IPS-18a (cell line): ENCODE results near the gene RUFY2.
"Not testable (repeated sequence)": the region's sequence is repeated elsewhere in the genome, so short reads cannot be mapped to it uniquely, and the experiment has no call there.

ENCODE experiments used
- H3K27ac ChIP-seq: one replicate; pipeline ENCODE4 v1.5.1; 2013; ENCODE audit warnings: low read length
- H3K27me3 ChIP-seq: one replicate; pipeline ENCODE4 v1.6.1; 2013; ENCODE audit warnings: mild to moderate bottlenecking, low read length; ENCODE audit not compliant: control insufficient read depth, insufficient read depth
- H3K36me3 ChIP-seq: one replicate; pipeline ENCODE4 v1.6.1; 2013; ENCODE audit warnings: low read depth, low read length; ENCODE audit not compliant: control insufficient read depth
- H3K4me1 ChIP-seq: one replicate; pipeline ENCODE4 v1.6.1; 2013; ENCODE audit warnings: low read depth, low read length; ENCODE audit not compliant: control insufficient read depth
- H3K4me3 ChIP-seq: one replicate; pipeline ENCODE4 v1.5.1; 2013; ENCODE audit warnings: low read length
- H3K9ac ChIP-seq: one replicate; pipeline ENCODE4 v1.6.1; 2013; ENCODE audit warnings: mild to moderate bottlenecking, low read length, moderate library complexity
- H3K9me3 ChIP-seq: one replicate; pipeline ENCODE4 v1.6.1; 2013; ENCODE audit warnings: low read depth, low read length; ENCODE audit not compliant: control insufficient read depth

Gene RUFY2

GRCh38 chr10:68406815-68407548 lies at the start of gene RUFY2:
RUFY2 (minus strand) TSS chr10:68407277; CDS start chr10:68407189, 88 bp downstream.
- no peaks in the 10 kb centered on the region for H3K27me3 ChIP-seq
- no peaks in the 10 kb centered on the region for H3K9me3 ChIP-seq
- peaks cover 10% of the 10 kb centered on the region for H3K4me1 ChIP-seq
- peak within 1 kb of the TSS; percentile 87 for H3K9ac ChIP-seq
- H3K27ac ChIP-seq = peak within 1 kb of the TSS; percentile 67
- no peaks in the 10 kb centered on the region for H3K36me3 ChIP-seq
- peak within 1 kb of the TSS; percentile 80 for H3K4me3 ChIP-seq

GRCh38 chr10:68449698-68450097 lies 42.6 kb upstream of the RUFY2 start:
- not testable (repeated sequence) for H3K27ac ChIP-seq, H3K4me3 ChIP-seq, H3K9ac ChIP-seq, H3K4me1 ChIP-seq, H3K27me3 ChIP-seq, H3K9me3 ChIP-seq
- H3K36me3 ChIP-seq = peaks cover 72% of the 10 kb centered on the region

GRCh38 chr10:68446179-68446578 lies 39.1 kb upstream of the RUFY2 start:
- Histone ChIP-seq H3K27ac (no peak overlapping the region), H3K9ac (no peak overlapping the region), H3K9me3 (no peaks in the 10 kb centered on the region), H3K27me3 (no peaks in the 10 kb centered on the region), H3K4me3 (no peak overlapping the region), H3K36me3 (peaks cover 64% of the 10 kb centered on the region), H3K4me1 (no peaks in the 10 kb centered on the region)

- Histone ChIP-seq H3K4me3 (no peak overlapping the region), H3K27me3 (no peaks in the 10 kb centered on the region), H3K4me1 (no peaks in the 10 kb centered on the region), H3K9ac (no peak overlapping the region), H3K36me3 (peaks cover 46% of the 10 kb centered on the region), H3K27ac (no peak overlapping the region), H3K9me3 (no peaks in the 10 kb centered on the region)
Measured at GRCh38 chr10:68442971-68443370, 35.9 kb upstream of the RUFY2 start.

- H3K9ac ChIP-seq = no peak overlapping the region
- no peaks in the 10 kb centered on the region for H3K9me3 ChIP-seq
- peaks cover 53% of the 10 kb centered on the region for H3K36me3 ChIP-seq
- no peaks in the 10 kb centered on the region for H3K27me3 ChIP-seq
- H3K27ac ChIP-seq = no peak overlapping the region
- no peaks in the 10 kb centered on the region for H3K4me1 ChIP-seq
- H3K4me3 ChIP-seq = no peak overlapping the region
Measured at GRCh38 chr10:68440898-68441297, 33.8 kb upstream of the RUFY2 start.

- Histone ChIP-seq H3K9me3 (no peaks in the 10 kb centered on the region), H3K9ac (no peak overlapping the region), H3K27me3 (no peaks in the 10 kb centered on the region), H3K27ac (no peak overlapping the region), H3K36me3 (peaks cover 56% of the 10 kb centered on the region), H3K4me3 (no peak overlapping the region), H3K4me1 (no peaks in the 10 kb centered on the region)
Measured at GRCh38 chr10:68435803-68436202, 28.7 kb upstream of the RUFY2 start.

GRCh38 chr10:68434657-68435056 lies 27.6 kb upstream of the RUFY2 start:
- Histone ChIP-seq H3K36me3 (peaks cover 61% of the 10 kb centered on the region), H3K4me1 (no peaks in the 10 kb centered on the region), H3K27ac (no peak overlapping the region), H3K4me3 (no peak overlapping the region), H3K9ac (no peak overlapping the region), H3K9me3 (no peaks in the 10 kb centered on the region), H3K27me3 (no peaks in the 10 kb centered on the region)

GRCh38 chr10:68428396-68429104 lies 21.5 kb upstream of the RUFY2 start:
- Histone ChIP-seq H3K27ac (no peak overlapping the region), H3K27me3 (no peaks in the 10 kb centered on the region), H3K9me3 (no peaks in the 10 kb centered on the region), H3K36me3 (peaks cover 61% of the 10 kb centered on the region), H3K9ac (no peak overlapping the region), H3K4me3 (no peak overlapping the region), H3K4me1 (no peaks in the 10 kb centered on the region)

GRCh38 chr10:68424454-68425014 lies 17.5 kb upstream of the RUFY2 start:
- H3K27me3 ChIP-seq = no peaks in the 10 kb centered on the region
- H3K9me3 ChIP-seq = no peaks in the 10 kb centered on the region
- H3K36me3 ChIP-seq = peaks cover 70% of the 10 kb centered on the region
- H3K9ac ChIP-seq = no peak overlapping the region
- H3K4me1 ChIP-seq = no peaks in the 10 kb centered on the region
- no peak overlapping the region for H3K4me3 ChIP-seq
- no peak overlapping the region for H3K27ac ChIP-seq

- no peaks in the 10 kb centered on the region for H3K4me1 ChIP-seq
- H3K36me3 ChIP-seq = peaks cover 70% of the 10 kb centered on the region
- no peak overlapping the region for H3K27ac ChIP-seq
- H3K4me3 ChIP-seq = no peak overlapping the region
- H3K27me3 ChIP-seq = no peaks in the 10 kb centered on the region
- H3K9me3 ChIP-seq = no peaks in the 10 kb centered on the region
- H3K9ac ChIP-seq = no peak overlapping the region
Measured at GRCh38 chr10:68423522-68423921, 16.4 kb upstream of the RUFY2 start.

GRCh38 chr10:68419376-68419775 lies 12.3 kb upstream of the RUFY2 start:
- Histone ChIP-seq H3K36me3 (peaks cover 84% of the 10 kb centered on the region), H3K9ac (no peak overlapping the region), H3K4me1 (no peaks in the 10 kb centered on the region), H3K27me3 (no peaks in the 10 kb centered on the region), H3K27ac (no peak overlapping the region), H3K9me3 (no peaks in the 10 kb centered on the region), H3K4me3 (no peak overlapping the region)
